ENCODE measurements around the gene ASPSCR1. TPM values are rescaled to one million over a fixed set of nuclear protein-coding genes. Genes with fewer than 3 reads are reported as not detected.
"Not testable (repeated sequence)": the region's sequence is repeated elsewhere in the genome, so short reads cannot be mapped to it uniquely, and the experiment has no call there.

The ASPSCR1 gene
- total RNA-seq, 1 donor from 2014 or later, result 25.5 TPM

DNA sequence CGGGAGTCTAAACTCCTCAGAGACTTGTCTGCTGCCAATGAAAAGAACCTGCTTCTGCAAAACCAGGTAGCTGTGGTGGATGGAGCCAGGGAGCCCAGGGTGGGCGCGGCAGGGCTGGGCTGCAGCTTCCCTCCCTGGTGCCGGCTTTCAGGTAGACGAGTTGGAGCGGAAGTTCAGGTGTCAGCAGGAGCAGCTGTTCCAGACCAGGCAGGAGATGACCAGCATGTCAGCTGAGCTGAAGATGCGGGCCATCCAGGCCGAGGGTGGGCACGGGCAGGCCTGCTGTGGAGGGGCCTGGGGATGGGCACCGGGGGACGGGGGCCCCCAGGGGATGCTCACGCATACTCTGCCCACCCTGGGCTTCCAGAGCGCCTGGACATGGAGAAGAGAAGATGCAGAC lies 50.8 kb downstream of the ASPSCR1 start:
- ATAC-seq, result no peak
- DNase-seq (ENCODE audit: missing footprints), result no peak
- intact Hi-C loops (cut with DNase I), result no loop called here

GRCh38 chr17:82028966-82029365 lies 51.5 kb downstream of the ASPSCR1 start:
- DNase-seq (ENCODE audit: missing footprints), result no peak
- intact Hi-C loops (cut with DNase I), result no loop called here
- no peak for ATAC-seq

- ATAC-seq, result peak; percentile 23
- DNase-seq (ENCODE audit: missing footprints), result no peak
- intact Hi-C loops (cut with DNase I), result no loop called here
These were observed 52.0 kb downstream of the ASPSCR1 start for GRCh38 chr17:82029391-82029790.

GRCh38 chr17:82029990-82030469 lies 52.6 kb downstream of the ASPSCR1 start:
- peak; percentile 2 for ATAC-seq
- intact Hi-C loops (cut with DNase I), result loop anchor here (1.0 kb wide), 2 partner anchors 14 to 123 kb away; no protein-coding TSS in a partner anchor
- no peak for DNase-seq (ENCODE audit: missing footprints)

- DNase-seq (ENCODE audit: missing footprints) (peak; percentile 92), ATAC-seq (peak; percentile 85)
- intact Hi-C loops (cut with DNase I), result loop anchor here (1.0 kb wide), 2 partner anchors 14 to 123 kb away; no protein-coding TSS in a partner anchor
These were observed 53.3 kb downstream of the ASPSCR1 start for GRCh38 chr17:82030470-82031302.

GRCh38 chr17:82031303-82031884 lies 54.0 kb downstream of the ASPSCR1 start, which contains the start of gene RAC3:
TSS of gene RAC3 (plus strand) at chr17:82031678. CDS start at chr17:82031762, 84 bp downstream.
- intact Hi-C loops (cut with DNase I), result no loop called here
- DNase-seq (ENCODE audit: missing footprints) (no peak), ATAC-seq (no peak)

DNA sequence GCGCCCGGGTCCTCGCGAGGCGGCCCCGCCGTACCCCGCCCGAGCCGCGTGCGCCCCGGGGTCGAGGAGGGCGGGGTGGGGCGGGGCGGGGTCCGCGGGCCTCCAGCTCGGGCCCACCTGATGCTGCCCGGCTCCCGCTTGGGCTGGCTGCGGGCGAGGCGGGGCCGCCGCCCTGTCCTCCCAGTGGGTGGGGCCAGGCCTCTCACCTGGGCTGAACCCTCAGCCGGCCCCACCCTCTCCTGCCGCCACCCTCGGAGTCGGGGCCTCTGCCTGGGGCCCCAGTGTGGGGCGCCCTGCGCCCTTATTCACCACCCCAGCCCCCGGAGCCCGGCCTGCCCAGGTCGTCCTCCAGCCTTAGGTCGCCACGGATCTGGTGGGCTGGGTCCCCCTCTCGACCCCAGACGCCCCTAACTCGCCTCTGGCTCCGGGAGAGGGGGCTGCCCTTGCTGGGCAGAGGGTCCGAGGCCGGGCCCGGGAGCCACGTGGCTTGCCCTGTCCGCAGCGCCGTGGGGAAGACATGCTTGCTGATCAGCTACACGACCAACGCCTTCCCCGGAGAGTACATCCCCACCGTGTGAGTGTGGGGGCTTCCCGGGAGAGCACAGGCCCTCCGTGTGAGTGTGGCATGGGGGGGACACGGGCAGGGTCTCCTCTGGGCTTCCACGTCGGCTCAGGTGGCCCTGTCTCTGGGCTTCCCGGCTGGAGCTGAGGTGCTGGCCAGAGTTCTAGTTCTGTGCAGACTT lies 54.6 kb downstream of the ASPSCR1 start:
- ATAC-seq, result no peak
- no peak for DNase-seq (ENCODE audit: missing footprints)
- intact Hi-C loops (cut with DNase I), result no loop called here

DNA sequence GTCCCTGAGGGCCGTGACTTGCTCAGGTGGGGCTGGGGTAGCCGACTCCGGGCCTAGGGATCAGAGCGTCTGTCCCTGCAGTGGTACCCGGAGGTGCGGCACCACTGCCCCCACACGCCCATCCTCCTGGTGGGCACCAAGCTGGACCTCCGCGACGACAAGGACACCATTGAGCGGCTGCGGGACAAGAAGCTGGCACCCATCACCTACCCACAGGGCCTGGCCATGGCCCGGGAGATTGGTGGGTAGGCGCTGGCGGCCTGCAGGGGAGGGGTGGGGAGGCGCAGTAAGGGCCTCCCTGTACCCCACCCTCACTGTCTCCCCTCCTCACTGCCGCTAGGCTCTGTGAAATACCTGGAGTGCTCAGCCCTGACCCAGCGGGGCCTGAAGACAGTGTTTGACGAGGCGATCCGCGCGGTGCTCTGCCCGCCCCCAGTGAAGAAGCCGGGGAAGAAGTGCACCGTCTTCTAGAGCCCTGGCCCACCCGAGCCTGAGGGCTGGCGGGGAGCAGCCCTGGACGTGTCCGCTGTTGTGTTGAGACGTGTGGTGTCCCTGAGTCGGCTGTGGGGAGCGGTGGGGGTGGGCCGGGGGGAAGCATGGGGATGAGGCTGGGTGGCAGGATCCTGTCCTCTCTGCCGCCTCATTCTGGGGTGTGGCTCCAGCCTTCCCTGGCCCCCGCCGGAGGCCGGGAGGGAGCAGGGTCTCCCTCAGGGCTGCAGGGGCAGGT lies 56.1 kb downstream of the ASPSCR1 start:
- intact Hi-C loops (cut with DNase I), result no loop called here
- DNase-seq (ENCODE audit: missing footprints) (no peak), ATAC-seq (no peak)

DNA sequence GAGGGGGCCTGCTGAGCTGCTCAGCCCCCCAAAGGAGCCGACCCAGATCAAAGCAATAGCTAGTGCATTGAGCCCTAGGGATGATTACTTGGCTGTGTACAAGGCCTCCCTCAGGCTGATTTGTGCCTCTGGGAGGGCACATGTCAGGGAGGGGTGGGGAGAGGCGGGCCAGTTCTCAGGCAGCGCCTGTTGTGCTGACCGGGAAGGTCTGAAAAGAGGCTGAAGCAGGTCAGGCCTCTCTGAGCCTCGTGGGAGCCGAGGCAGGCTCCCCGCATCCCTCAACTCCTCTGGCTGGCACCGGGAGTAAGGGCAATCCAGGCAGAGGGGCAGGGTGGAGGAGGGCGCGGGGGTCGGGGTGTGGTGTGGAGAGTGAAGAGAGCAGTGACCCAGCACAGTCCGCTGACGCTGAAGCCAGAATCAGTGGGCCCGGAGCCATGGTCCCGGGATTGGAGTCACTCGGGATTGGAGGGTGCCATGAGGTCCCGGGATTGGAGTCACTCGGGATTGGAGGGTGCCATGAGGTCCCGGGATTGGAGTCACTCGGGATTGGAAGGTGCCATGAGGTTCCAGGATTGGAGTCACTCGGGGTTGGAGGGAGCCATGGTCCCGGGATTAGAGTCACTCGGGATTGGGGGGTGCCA lies 57.1 kb downstream of the ASPSCR1 start:
- ATAC-seq (no peak), DNase-seq (ENCODE audit: missing footprints) (no peak)
- intact Hi-C loops (cut with DNase I), result loop anchor here (5.0 kb wide), 1 partner anchor 258 kb away; no protein-coding TSS in a partner anchor

DNA sequence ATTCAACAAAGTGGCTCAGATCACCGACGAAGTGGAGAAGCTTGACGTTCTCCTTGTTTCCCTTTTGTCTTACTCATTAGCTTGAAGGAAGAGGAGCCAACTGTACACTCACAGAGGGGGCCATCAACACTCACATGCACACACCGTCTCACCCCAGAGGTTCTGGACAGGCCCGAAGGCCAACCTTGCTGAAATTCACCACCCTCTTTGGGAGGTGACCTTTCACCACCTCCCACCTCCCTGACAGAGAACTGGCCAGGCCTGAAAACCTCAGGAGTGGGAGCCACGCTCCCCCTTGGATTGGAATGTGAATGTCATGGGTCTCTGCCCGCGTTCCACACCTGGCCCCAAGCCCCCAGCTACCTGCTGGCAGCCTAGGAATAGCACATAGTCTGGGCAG lies 58.1 kb downstream of the ASPSCR1 start:
- ATAC-seq, result no peak
- DNase-seq (ENCODE audit: missing footprints), result no peak
- intact Hi-C loops (cut with DNase I), result loop anchor here (5.0 kb wide), 1 partner anchor 257 kb away; no protein-coding TSS in a partner anchor

DNA sequence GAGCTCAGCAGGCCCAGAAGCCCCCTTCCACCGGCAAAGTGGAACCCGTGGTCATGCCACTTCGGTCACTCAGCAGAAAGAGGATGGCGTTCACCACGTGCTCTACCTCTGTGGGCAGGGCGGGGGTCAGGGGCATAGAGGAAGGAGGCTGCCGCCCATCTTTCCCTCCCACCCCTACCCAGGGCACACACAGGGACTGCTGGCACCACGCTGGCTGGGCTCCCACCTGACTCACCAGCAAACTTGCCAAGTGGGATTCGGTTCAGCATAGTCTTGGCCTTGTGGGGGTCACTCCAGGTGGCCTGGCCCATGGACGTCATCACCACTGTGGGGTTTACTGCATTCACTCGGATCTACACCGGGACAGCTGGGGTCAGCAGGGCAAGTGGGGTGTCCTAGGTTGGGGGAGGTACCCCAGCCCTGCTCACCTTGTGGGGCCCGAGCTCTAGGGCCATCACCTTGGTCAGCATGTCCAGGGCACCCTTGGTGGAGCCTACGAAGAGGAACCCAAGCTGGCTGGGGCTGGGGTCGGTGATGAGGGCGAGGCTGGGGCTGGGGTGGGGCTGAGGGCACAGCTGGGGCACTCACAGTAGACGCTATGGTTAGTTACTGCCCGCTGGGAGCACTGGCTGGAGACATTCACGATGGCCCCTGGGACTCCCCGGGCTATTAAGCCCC lies 58.7 kb downstream of the ASPSCR1 start:
- DNase-seq (ENCODE audit: missing footprints), result no peak
- intact Hi-C loops (cut with DNase I), result loop anchor here (5.0 kb wide), 1 partner anchor 256 kb away; no protein-coding TSS in a partner anchor
- no peak for ATAC-seq

GRCh38 chr17:82036634-82037091 lies 59.2 kb downstream of the ASPSCR1 start:
- DNase-seq (ENCODE audit: missing footprints) (no peak), ATAC-seq (no peak)
- intact Hi-C loops (cut with DNase I), result loop anchor here (1.0 to 5.0 kb wide), 2 partner anchors 62 to 256 kb away; partner anchors contain the start of gene FASN

DNA sequence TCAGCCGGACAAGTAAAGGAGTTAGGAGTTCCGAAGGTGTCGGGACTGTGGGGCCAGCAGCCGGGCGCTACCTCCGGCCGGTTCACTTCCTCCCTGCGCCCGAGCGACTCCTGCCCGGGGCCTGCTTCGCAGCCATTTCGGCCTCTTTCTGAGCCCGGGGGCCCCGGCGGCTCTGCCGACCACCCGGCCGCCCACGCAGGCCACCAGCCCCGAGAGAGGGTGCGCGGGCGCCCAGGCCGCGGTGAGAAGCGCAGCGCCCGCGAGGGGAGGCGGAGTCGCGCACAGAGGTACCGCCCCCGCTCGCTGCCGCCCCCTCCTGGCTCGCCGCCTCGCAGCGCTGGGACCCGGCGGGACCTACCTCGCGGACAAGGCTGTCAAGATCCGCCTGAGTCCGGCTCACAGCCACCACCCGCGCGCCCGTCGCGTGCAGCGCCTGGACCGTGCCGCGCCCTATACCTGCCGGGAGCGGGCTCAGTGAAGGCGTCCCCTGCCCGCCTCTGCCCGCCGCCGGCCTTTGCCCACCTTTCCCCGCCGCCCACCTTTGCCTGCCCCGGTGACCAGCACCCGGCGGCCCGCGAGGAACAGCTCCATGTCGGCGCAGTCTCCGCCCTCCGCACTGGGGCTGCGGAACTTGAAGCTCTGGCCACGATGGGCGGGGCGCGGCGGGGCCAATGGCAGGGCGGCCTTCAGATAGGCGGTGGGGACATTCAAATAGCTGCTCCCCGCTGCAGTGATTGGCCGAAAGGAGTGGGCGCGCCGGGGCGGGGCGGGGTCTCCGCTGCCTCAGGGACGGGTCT lies 59.9 kb downstream of the ASPSCR1 start, which contains the start of gene DCXR:
TSS of gene DCXR (minus strand) at position 606 of the 797 bp plus-strand sequence. CDS start at position 591, 15 bp downstream.
- ATAC-seq (peak; percentile 98), DNase-seq (ENCODE audit: missing footprints) (peak; percentile 99)
- intact Hi-C loops (cut with DNase I), result loop anchor here (1.0 to 5.0 kb wide), 2 partner anchors 61 to 255 kb away; partner anchors contain the start of gene FASN

- intact Hi-C loops (cut with DNase I), result loop anchor here (1.0 to 5.0 kb wide), 2 partner anchors 60 to 254 kb away; partner anchors contain the start of gene FASN
- DNase-seq (ENCODE audit: missing footprints), result no peak
- no peak for ATAC-seq
These were observed 60.4 kb downstream of the ASPSCR1 start for GRCh38 chr17:82037889-82038195.

- ATAC-seq; DNase-seq (ENCODE audit: missing footprints): not testable (repeated sequence)
- intact Hi-C loops (cut with DNase I), result loop anchor here (5.0 kb wide), 1 partner anchor 253 kb away; no protein-coding TSS in a partner anchor
These were observed 61.5 kb downstream of the ASPSCR1 start for GRCh38 chr17:82038796-82039409.

Measured in Right ventricle myocardium inferior (tissue), 1 donor.